Kidney epithelial cell (primary cell): ENCODE results near the gene NDUFB6. TPM values are rescaled to one million over a fixed set of nuclear protein-coding genes. Genes with fewer than 3 reads are reported as not detected.
"Not testable (repeated sequence)": the region's sequence is repeated elsewhere in the genome, so short reads cannot be mapped to it uniquely, and the experiment has no call there.

Experiments used
- DNase-seq: peaks from one replicate; pipeline ENCODE4 v3.0.0-alpha.2; 2010; ENCODE audit warnings: low read depth
- H3K27me3 ChIP-seq: 2 replicates; pipeline ENCODE4 v1.6.0; 2011; ENCODE audit warnings: low read length; ENCODE audit not compliant: control insufficient read depth, insufficient read depth
- H3K36me3 ChIP-seq: 2 replicates; pipeline ENCODE4 v1.5.1; 2011; ENCODE audit warnings: low read length; ENCODE audit not compliant: control insufficient read depth, insufficient read depth
- H3K4me3 ChIP-seq: 2 replicates; pipeline ENCODE4 v1.5.1; 2011; ENCODE audit warnings: low read depth, mild to moderate bottlenecking, control low read depth, low read length
- CTCF ChIP-seq: IDR thresholded peaks from 2 replicates; pipeline ENCODE4 v1.5.1; 2011; ENCODE audit warnings: mild to moderate bottlenecking, moderate library complexity, low read length, control low read depth, inconsistent platforms; ENCODE audit not compliant: insufficient read depth, poor library complexity, severe bottlenecking
- total RNA-seq: library from RNA; depleted of rRNA; stranded (reverse); fragments of >200 nt; gene quantifications from 2 replicates; pipeline ENCODE4 v1.2.3, GENCODE V29; 2015

The NDUFB6 gene
- total RNA-seq, 1 donor from 2014 or later: 45.1 TPM

GRCh38 chr9:32551276-32552051, 21.5 kb downstream of the NDUFB6 start:
- no peak for TF ChIP-seq CTCF

GRCh38 chr9:32550562-32551275, 22.2 kb downstream of the NDUFB6 start:
- Histone ChIP-seq H3K4me3 (peak overlapping the region; percentile 77), H3K36me3 (no peaks in the 10 kb centered on the region), H3K27me3 (no peaks in the 10 kb centered on the region)
- peak; percentile 3 for TF ChIP-seq CTCF
- peak; percentile 71 for DNase-seq

More at GRCh38 chr9:32551276-32552051, 21.5 kb downstream of the NDUFB6 start:
- no peak for DNase-seq
- Histone ChIP-seq H3K27me3 (no peaks in the 10 kb centered on the region), H3K36me3 (no peaks in the 10 kb centered on the region), H3K4me3 (peak overlapping the region; percentile 77)

GRCh38 chr9:32550150-32550561, 22.8 kb downstream of the NDUFB6 start:
- no peak for DNase-seq
- peak; percentile 39 for TF ChIP-seq CTCF

GRCh38 chr9:32548213-32548612, 24.7 kb downstream of the NDUFB6 start:
- not testable (repeated sequence) for H3K4me3 ChIP-seq, H3K27me3 ChIP-seq

More at GRCh38 chr9:32550150-32550561, 22.8 kb downstream of the NDUFB6 start:
- Histone ChIP-seq H3K4me3 (peak overlapping the region; percentile 77), H3K36me3 (no peaks in the 10 kb centered on the region), H3K27me3 (no peaks in the 10 kb centered on the region)

GRCh38 chr9:32545884-32546283, 27.1 kb downstream of the NDUFB6 start:
- no peaks in the 10 kb centered on the region for H3K36me3 ChIP-seq
- no peak overlapping the region for H3K4me3 ChIP-seq
- no peaks in the 10 kb centered on the region for H3K27me3 ChIP-seq
- no peak for TF ChIP-seq CTCF
- DNase-seq: no peak

More at GRCh38 chr9:32548213-32548612, 24.7 kb downstream of the NDUFB6 start:
- not testable (repeated sequence) for DNase-seq, H3K36me3 ChIP-seq

GRCh38 chr9:32543047-32543446, 29.9 kb downstream of the NDUFB6 start:
- Histone ChIP-seq H3K4me3 (no peak overlapping the region), H3K36me3 (no peaks in the 10 kb centered on the region), H3K27me3 (no peaks in the 10 kb centered on the region)
- TF ChIP-seq CTCF: no peak
- DNase-seq: no peak
